Measurements from ENCODE around the gene NRP2. TPM values are rescaled to one million over a fixed set of nuclear protein-coding genes. Genes with fewer than 3 reads are reported as not detected.

NRP2 gene
- total RNA-seq, 4 donors from 2014 or later, result 195 to 440 (median 314) TPM

DNA sequence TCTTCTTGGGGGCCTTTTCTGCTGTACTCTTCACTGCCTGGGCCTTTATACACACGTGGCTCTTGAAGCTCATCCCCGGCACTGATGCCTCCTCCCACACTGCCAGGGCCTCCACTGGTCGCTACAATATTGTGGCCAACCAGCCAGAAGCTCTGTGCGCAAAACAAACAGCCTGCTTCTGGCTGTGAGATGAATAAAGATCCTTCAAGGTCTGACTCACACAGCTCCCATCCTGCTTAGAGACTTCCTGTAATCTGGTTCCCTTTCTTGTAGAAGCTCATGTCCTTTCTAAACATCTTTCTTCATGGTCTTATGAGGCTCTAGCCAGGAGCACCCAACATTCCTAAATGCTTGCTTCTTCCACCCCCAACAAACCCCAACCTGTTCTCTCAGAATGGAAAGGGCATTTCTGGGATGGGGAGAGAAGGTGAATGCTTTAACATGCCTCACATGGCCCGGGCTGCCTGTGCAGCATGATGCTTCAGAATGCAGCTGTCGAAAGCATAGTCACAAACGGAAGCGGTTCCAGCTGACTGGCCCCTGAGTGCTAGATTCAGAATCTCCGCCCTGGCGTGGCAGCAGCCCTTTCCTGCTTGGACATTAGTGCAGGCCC, 24.6 kb downstream of the NRP2 start:
- DNase-seq (ENCODE audit: extremely low spot score), result no peak

DNA sequence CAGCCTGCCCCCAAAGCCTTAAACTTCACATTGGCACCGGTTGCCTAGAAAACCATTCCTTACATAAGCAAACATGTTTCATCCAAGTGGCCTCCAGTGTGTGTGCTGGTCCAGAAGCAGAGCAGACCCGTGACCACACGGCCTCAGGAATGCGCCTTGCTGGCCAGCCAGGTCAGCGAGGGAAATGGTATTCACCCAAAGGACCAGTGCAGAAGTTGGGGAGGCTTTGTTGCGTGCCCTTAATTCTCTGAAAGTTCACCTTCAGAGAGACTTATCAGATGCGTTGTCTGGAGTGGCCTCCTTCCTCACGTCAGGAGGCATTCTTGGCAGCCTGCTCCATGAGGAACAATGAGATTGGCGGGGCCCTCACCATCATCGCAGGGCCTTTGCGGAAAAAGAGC, 25.9 kb downstream of the NRP2 start:
- H3K27ac ChIP-seq (replicated peaks in 1 of 4), result peak overlapping the region; percentile 87 to 98 (median 93)
- 24% methylated on average over 11 of the region's 11 CpGs for WGBS
- DNase-seq (ENCODE audit: extremely low spot score), result no peak
- H3K36me3 ChIP-seq, result peaks cover 0 to 9% (median 0%) of the 10 kb centered on the region in 4 donors
- H3K4me3 ChIP-seq, result peak overlapping the region in 1 of 4 donors; percentile 1
- H3K4me1 ChIP-seq, result peaks cover 47 to 100% (median 95%) of the 10 kb centered on the region in 4 donors
- TF ChIP-seq EP300 (IDR thresholded peaks at IDR 0.05) (no peak), POLR2AphosphoS5 (IDR thresholded peaks at IDR 0.05) (peak; percentile 86)
- no peaks in the 10 kb centered on the region for H3K27me3 ChIP-seq
- intact Hi-C loops (cut with DNase I), result no loop called here
- no peaks in the 10 kb centered on the region for H3K9me3 ChIP-seq

More for the DNA sequence above, 24.6 kb downstream of the NRP2 start:
- Histone ChIP-seq H3K27me3 (no peaks in the 10 kb centered on the region), H3K9me3 (no peaks in the 10 kb centered on the region), H3K4me1 (peaks cover 60 to 100% (median 95%) of the 10 kb centered on the region in 4 donors), H3K27ac (replicated peaks in 1 of 4) (peak overlapping the region; percentile 87 to 98 (median 93)), H3K4me3 (peak overlapping the region in 1 of 4 donors; percentile 17), H3K36me3 (peaks cover 0 to 20% (median 0%) of the 10 kb centered on the region in 4 donors)
- intact Hi-C loops (cut with DNase I), result no loop called here
- WGBS, result 10% methylated on average over 10 of the region's 10 CpGs
- TF ChIP-seq EP300 (IDR thresholded peaks at IDR 0.05), result peak; percentile 29
- TF ChIP-seq, protein P1, sequence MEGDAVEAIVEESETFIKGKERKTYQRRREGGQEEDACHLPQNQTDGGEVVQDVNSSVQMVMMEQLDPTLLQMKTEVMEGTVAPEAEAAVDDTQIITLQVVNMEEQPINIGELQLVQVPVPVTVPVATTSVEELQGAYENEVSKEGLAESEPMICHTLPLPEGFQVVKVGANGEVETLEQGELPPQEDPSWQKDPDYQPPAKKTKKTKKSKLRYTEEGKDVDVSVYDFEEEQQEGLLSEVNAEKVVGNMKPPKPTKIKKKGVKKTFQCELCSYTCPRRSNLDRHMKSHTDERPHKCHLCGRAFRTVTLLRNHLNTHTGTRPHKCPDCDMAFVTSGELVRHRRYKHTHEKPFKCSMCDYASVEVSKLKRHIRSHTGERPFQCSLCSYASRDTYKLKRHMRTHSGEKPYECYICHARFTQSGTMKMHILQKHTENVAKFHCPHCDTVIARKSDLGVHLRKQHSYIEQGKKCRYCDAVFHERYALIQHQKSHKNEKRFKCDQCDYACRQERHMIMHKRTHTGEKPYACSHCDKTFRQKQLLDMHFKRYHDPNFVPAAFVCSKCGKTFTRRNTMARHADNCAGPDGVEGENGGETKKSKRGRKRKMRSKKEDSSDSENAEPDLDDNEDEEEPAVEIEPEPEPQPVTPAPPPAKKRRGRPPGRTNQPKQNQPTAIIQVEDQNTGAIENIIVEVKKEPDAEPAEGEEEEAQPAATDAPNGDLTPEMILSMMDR (IDR thresholded peaks at IDR 0.05), result no peak
- no peak for TF ChIP-seq POLR2A (IDR thresholded peaks at IDR 0.05; ENCODE audit: low read depth)
- TF ChIP-seq POLR2AphosphoS5 (IDR thresholded peaks at IDR 0.05), result peak; percentile 76 to 85

DNA sequence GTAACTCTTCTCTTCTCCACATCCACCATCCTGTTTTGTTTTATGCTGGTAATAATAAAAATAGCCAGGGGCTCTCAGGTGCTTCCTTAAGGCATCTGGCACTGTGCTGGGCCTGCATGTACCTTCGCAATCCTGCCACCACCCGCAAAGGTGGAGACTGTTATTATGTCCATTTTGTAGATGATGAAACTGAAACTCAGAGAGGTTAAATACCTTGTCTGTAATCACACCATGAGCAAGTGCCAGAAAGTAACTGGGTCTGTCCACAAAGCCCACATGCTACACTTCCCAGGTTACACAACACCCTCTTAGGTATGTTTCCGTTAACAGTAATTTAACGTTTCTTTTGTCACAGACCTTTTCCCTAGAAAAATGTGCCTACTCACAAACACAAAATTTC, 27.0 kb downstream of the NRP2 start:
- H3K27ac ChIP-seq (replicated peaks in 1 of 4), result peak overlapping the region; percentile 87 to 98 (median 93)
- intact Hi-C loops (cut with DNase I), result no loop called here

DNA sequence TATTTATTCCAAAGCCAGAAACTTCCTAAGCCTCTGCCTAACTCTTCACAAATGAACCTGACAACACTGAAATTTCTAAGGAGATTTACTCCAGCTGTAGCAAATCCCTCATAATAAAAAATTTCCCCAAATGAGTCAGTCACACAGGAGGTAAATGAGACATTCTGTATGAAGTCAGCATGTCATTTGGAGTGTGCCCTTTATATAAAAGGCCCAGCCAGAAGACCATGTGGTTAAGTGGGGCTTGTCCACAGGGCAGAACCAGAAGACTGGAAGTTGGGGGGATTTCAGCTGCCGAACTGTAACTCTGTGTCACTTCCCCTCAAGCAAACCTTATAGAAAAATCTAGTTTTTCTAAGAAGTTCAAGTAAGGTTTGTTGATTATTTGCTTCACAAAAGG, 30.2 kb downstream of the NRP2 start:
- peaks cover 0 to 6% (median 3%) of the 10 kb centered on the region in 4 donors for H3K36me3 ChIP-seq
- no peak for DNase-seq (ENCODE audit: extremely low spot score)
- H3K9me3 ChIP-seq, result no peaks in the 10 kb centered on the region
- no peak overlapping the region for H3K4me3 ChIP-seq
- intact Hi-C loops (cut with DNase I), result no loop called here
- H3K4me1 ChIP-seq, result peaks cover 19 to 100% (median 95%) of the 10 kb centered on the region in 4 donors
- H3K27me3 ChIP-seq, result no peaks in the 10 kb centered on the region
- H3K27ac ChIP-seq (replicated peaks in 1 of 4), result peak overlapping the region; percentile 87 to 98 (median 93)
- TF ChIP-seq POLR2AphosphoS5 (IDR thresholded peaks at IDR 0.05), result no peak
- TF ChIP-seq, protein P1 (IDR thresholded peaks at IDR 0.05), result no peak
- TF ChIP-seq POLR2A (IDR thresholded peaks at IDR 0.05; ENCODE audit: low read depth), result no peak
- TF ChIP-seq EP300 (IDR thresholded peaks at IDR 0.05), result no peak
- WGBS, result 28% methylated on average over 1 of the region's 1 CpG

More for the DNA sequence above, 27.0 kb downstream of the NRP2 start:
- DNase-seq (ENCODE audit: extremely low spot score), result no peak
- Histone ChIP-seq H3K36me3 (no peaks in the 10 kb centered on the region), H3K4me1 (peaks cover 42 to 100% (median 95%) of the 10 kb centered on the region in 4 donors), H3K4me3 (no peak overlapping the region), H3K27me3 (no peaks in the 10 kb centered on the region), H3K9me3 (no peaks in the 10 kb centered on the region)
- WGBS, result 60% methylated on average over 4 of the region's 4 CpGs
- TF ChIP-seq, protein P1 (IDR thresholded peaks at IDR 0.05), result no peak
- peak in 1 of 2 donors; percentile 6 for TF ChIP-seq POLR2AphosphoS5 (IDR thresholded peaks at IDR 0.05)

DNA sequence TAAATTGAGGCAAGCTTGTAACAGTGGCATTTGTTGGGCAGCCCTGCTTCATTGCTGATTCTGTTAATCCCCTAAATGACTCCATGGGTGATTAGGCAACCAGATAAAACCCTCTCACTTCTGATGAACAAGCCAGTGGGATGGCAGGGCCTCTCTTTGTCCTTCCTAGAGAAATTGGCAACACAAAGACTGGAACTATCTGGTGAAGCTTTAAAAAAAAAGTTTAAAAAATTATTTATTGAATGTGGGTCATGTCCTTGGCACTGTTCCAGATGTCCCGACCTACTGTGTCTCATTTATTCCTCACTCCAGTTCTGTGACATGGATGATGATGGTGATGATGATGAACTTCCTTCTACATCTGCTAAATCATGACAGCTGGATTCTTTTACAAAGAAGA, 30.8 kb downstream of the NRP2 start:
- intact Hi-C loops (cut with DNase I), result no loop called here
- Histone ChIP-seq H3K36me3 (peaks cover 0 to 11% (median 3%) of the 10 kb centered on the region in 4 donors), H3K27me3 (no peaks in the 10 kb centered on the region), H3K9me3 (no peaks in the 10 kb centered on the region), H3K4me1 (peaks cover 13 to 100% (median 95%) of the 10 kb centered on the region in 4 donors), H3K27ac (replicated peaks in 1 of 4) (peak overlapping the region; percentile 87 to 98 (median 93)), H3K4me3 (no peak overlapping the region)
- TF ChIP-seq POLR2A (IDR thresholded peaks at IDR 0.05; ENCODE audit: low read depth) (no peak), POLR2AphosphoS5 (IDR thresholded peaks at IDR 0.05) (peak in 1 of 2 donors; percentile 53)
- 0% methylated on average over 1 of the region's 1 CpG for whole genome bisulfite sequencing
- no peak for DNase-seq (ENCODE audit: extremely low spot score)

Data from esophagus muscularis mucosa (tissue), 4 donors.